Measurements from ENCODE around the gene PCDHB9.
"Not testable (repeated sequence)": the region's sequence is repeated elsewhere in the genome, so short reads cannot be mapped to it uniquely, and the experiment has no call there.

The PCDHB9 gene

GRCh38 chr5:141186897-141187512 lies at the start of gene PCDHB9:
Gene PCDHB9 (plus strand): TSS chr5:141187161. CDS start chr5:141187319, 158 bp downstream.
- peak in 1 of 2 experiments; percentile 15 for DNase-seq

- DNase-seq, result not testable (repeated sequence)
Observed at GRCh38 chr5:141137346-141137745, 49.6 kb upstream of the PCDHB9 start.

- no peak for DNase-seq
Observed at GRCh38 chr5:141149812-141150211, 37.1 kb upstream of the PCDHB9 start, which contains the start of gene PCDHB6. Gene PCDHB6 (plus strand): TSS chr5:141150057. CDS start chr5:141150258, 201 bp downstream.

- DNase-seq, result no peak
Observed at GRCh38 chr5:141150224-141150992, 36.6 kb upstream of the PCDHB9 start.

GRCh38 chr5:141150993-141151325 lies 36.0 kb upstream of the PCDHB9 start:
- no peak for DNase-seq

GRCh38 chr5:141151632-141152031 lies 35.3 kb upstream of the PCDHB9 start:
- DNase-seq, result not testable (repeated sequence)

- not testable (repeated sequence) for DNase-seq
Observed at GRCh38 chr5:141152096-141152495, 34.9 kb upstream of the PCDHB9 start.

GRCh38 chr5:141155540-141156374 lies 31.2 kb upstream of the PCDHB9 start:
- DNase-seq, result no peak

- DNase-seq, result not testable (repeated sequence)
Observed at GRCh38 chr5:141157356-141157755, 29.6 kb upstream of the PCDHB9 start.

GRCh38 chr5:141157901-141158300 lies 29.1 kb upstream of the PCDHB9 start:
- not testable (repeated sequence) for DNase-seq

GRCh38 chr5:141172381-141173204 lies 14.4 kb upstream of the PCDHB9 start, which contains the start of gene PCDHB7:
Gene PCDHB7 (plus strand): TSS chr5:141172644. CDS start chr5:141172836, 192 bp downstream.
- no peak for DNase-seq

GRCh38 chr5:141174291-141175104 lies 12.5 kb upstream of the PCDHB9 start:
- not testable (repeated sequence) for DNase-seq

- DNase-seq, result no peak
Observed at GRCh38 chr5:141175933-141176332, 11.0 kb upstream of the PCDHB9 start.

- not testable (repeated sequence) for DNase-seq
Observed at GRCh38 chr5:141177577-141178191, 9.3 kb upstream of the PCDHB9 start, which contains the start of gene PCDHB8. Gene PCDHB8 (plus strand): TSS chr5:141177790. CDS start chr5:141178035, 245 bp downstream.

GRCh38 chr5:141179371-141179770 lies 7.6 kb upstream of the PCDHB9 start:
- DNase-seq, result not testable (repeated sequence)

GRCh38 chr5:141179876-141180275 lies 7.1 kb upstream of the PCDHB9 start:
- not testable (repeated sequence) for DNase-seq

GRCh38 chr5:141180313-141180712 lies 6.6 kb upstream of the PCDHB9 start:
- DNase-seq, result no peak

GRCh38 chr5:141182248-141182647 lies 4.7 kb upstream of the PCDHB9 start, which contains the start of gene PCDHB16:
Gene PCDHB16 (plus strand): TSS chr5:141182387. CDS start chr5:141182560, 173 bp downstream.
- no peak for DNase-seq

- DNase-seq, result not testable (repeated sequence)
Observed at GRCh38 chr5:141184117-141184855, 2.7 kb upstream of the PCDHB9 start.

- DNase-seq, result not testable (repeated sequence)
Observed at GRCh38 chr5:141188682-141189081, 1.7 kb downstream of the PCDHB9 start.

Data from activated CD4-positive, alpha-beta T cell treated with anti-CD3 and anti-CD28 coated beads, Interleukin-2, amount 50 U/mL, for 4 hours (primary cell).